AG09309 (cell line): ENCODE measurements around the gene GSK3B.

Experiments
- DNase-seq: peaks from one replicate; pipeline ENCODE4 v3.0.0-alpha.2; 2010; ENCODE audit warnings: low read depth
- H3K4me3 ChIP-seq: 2 replicates; pipeline ENCODE4 v1.5.1; 2011; ENCODE audit warnings: mild to moderate bottlenecking, low read depth, low read length, moderate library complexity; ENCODE audit not compliant: control insufficient read depth
- CTCF ChIP-seq: IDR thresholded peaks from 2 replicates; pipeline ENCODE4 v1.5.1; 2011; ENCODE audit warnings: mild to moderate bottlenecking, low read depth, low read length, inconsistent platforms; ENCODE audit not compliant: insufficient read depth, control insufficient read depth; ENCODE audit errors: missing control alignments

GSK3B gene

DNA sequence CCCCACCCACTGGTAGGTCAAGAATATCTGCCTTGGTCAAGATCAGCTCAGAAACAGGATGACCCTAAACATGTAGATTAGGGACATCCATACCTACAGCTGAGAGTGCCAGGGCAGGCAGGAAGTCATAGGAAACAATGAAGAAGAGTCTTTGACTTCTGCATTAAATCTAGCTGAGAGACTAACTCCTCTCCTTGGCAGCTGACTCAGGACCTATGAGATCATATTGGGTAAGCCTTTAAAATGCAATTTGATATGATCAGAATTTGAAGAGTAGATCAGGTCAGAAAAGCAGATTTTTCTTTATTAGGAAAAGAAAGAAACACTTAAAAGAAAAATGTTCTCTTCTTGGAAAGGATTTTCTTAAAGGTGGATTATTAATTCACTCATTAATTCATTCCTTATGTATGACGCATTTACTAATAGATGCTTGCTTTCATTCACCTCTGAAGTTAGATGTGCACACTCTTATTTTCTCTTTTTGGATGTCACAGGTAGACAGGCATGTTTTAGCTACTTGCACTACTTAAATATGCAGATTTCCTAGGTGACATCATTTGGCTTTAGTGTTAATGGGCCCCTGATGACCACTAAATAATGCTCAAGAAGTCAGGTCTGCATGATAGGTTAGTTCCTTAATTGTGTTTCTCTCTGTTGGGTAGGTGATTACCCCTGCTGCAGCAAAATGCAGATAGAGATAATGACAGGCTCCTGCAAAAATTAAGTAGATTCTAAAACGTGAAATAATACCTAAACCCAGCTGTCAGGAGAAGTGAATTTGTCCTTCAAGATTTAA, 35.7 kb upstream of the GSK3B start:
- peak; percentile 4 for DNase-seq
- no peak for TF ChIP-seq CTCF
- H3K4me3 ChIP-seq = no peak overlapping the region

DNA sequence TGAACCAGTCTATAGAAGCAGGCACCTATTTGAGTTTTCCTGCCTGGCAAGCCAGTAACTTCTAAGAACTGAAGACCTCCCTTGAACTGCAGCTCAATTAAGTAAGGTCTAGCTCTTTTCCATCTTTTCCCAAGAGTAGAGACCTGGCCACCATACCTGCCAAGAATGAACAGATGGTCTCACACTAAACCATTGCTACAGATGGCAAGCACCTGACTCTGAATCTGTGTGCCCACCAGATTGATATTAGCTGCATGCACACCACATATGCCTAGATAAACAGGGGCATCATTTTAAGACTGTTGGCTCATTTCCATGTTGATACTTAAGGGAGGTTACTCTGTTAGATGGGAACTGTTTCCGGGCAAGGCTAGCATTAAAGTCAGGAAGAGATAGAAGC, 34.8 kb upstream of the GSK3B start:
- DNase-seq = no peak
- no peak overlapping the region for H3K4me3 ChIP-seq
- TF ChIP-seq CTCF = no peak

DNA sequence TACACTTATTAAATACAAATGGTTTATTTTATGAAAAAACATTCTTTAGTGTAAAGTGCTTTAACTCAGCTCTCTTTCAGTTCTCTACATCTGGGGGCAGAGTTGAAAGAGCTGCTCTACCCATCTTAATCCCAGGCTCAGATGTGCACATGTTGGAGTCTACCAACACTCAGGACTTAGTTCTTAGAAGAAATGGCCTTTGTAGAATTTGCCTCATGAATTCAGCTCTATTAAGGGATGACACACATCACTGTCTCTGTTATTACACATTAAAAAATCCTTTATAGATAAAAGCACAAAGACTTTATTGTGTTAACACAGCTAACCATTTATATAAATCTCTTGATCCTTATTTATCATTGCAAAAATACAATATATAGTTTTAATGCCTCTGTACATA, 31.7 kb upstream of the GSK3B start:
- no peak overlapping the region for H3K4me3 ChIP-seq
- no peak for DNase-seq
- TF ChIP-seq CTCF = no peak

GRCh38 chr3:120119846-120120510, 25.7 kb upstream of the GSK3B start:
- no peak overlapping the region for H3K4me3 ChIP-seq
- no peak for TF ChIP-seq CTCF
- no peak for DNase-seq

GRCh38 chr3:120114981-120115380, 20.7 kb upstream of the GSK3B start:
- DNase-seq = no peak
- no peak for TF ChIP-seq CTCF
- no peak overlapping the region for H3K4me3 ChIP-seq

DNA sequence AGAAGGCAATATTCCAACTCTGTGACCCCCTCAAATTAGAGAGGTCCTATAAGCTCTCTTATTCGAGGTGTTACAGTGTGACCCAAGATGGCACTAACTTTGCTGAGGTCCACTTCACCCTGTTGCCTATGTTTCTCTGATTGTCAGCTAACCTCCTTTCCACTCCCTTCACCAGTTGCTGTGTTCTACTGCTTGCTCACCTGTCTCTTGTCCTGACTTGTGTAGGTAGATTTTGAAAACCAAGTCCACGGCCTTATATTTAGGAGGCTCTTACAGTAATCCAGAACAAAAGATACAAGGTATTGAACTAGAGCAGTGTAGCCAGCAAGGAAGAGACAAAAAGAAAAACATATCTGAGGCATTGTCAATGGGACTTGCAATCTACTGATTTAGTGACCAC, 20.1 kb upstream of the GSK3B start:
- no peak overlapping the region for H3K4me3 ChIP-seq
- DNase-seq = no peak
- TF ChIP-seq CTCF = no peak
